Cardiac muscle cell (in vitro differentiated cells and primary cell): ENCODE results near the gene CINP. TPM values are rescaled to one million over a fixed set of nuclear protein-coding genes. Genes with fewer than 3 reads are reported as not detected.

Source experiments
- DNase-seq, 2 donors: peaks; one replicate each; pipeline versions ENCODE4 v3.0.0 to v3.0.0-alpha.2; 2010 to 2017; ENCODE audit warnings: low read depth in 1 of 2, low spot score in 1 of 2
- H3K27ac ChIP-seq: fragments of 200-600 bp; sonication (generic); 2 replicates; pipeline ENCODE4 v1.5.1; 2016
- H3K27me3 ChIP-seq: fragments of 200-600 bp; sonication (generic); 2 replicates; pipeline ENCODE4 v1.6.0; 2016; ENCODE audit warnings: control low read depth
- H3K36me3 ChIP-seq: fragments of 200-600 bp; sonication (generic); 2 replicates; pipeline ENCODE4 v1.5.1; 2016; ENCODE audit warnings: control low read depth
- H3K4me1 ChIP-seq: fragments of 200-600 bp; sonication (generic); 2 replicates; pipeline ENCODE4 v1.8.1; 2017; ENCODE audit warnings: low read depth, mild to moderate bottlenecking, mixed run types
- H3K4me3 ChIP-seq: fragments of 200-600 bp; sonication (generic); 2 replicates; pipeline ENCODE4 v1.5.1; 2016; ENCODE audit warnings: mild to moderate bottlenecking
- H3K9me3 ChIP-seq: fragments of 200-600 bp; sonication (generic); 2 replicates; pipeline ENCODE4 v1.5.1; 2017; ENCODE audit warnings: low read depth, mild to moderate bottlenecking, control low read depth
- polyA plus RNA-seq: library from polyadenylated mRNA; unstranded; fragments of >200 nt; fragmentation: Nextera tagmentation; extraction: Ambion mirVana; gene quantifications from 2 replicates; pipeline ENCODE4 v1.2.1, GENCODE V29; 2016
- total RNA-seq: library from RNA; depleted of rRNA; stranded (reverse); fragments of >200 nt; gene quantifications from 2 replicates; pipeline ENCODE4 v1.2.3, GENCODE V29; 2016
- TF ChIP-seq, protein P1 (sequence below): IDR thresholded peaks from 2 replicates; pipeline ENCODE4 v1.5.1; 2012; ENCODE audit warnings: low read depth, mild to moderate bottlenecking, low read length

CINP gene
- total and polyA plus RNA-seq, 2 experiments from 2014 or later, result 45.4 to 49.1 TPM

DNA sequence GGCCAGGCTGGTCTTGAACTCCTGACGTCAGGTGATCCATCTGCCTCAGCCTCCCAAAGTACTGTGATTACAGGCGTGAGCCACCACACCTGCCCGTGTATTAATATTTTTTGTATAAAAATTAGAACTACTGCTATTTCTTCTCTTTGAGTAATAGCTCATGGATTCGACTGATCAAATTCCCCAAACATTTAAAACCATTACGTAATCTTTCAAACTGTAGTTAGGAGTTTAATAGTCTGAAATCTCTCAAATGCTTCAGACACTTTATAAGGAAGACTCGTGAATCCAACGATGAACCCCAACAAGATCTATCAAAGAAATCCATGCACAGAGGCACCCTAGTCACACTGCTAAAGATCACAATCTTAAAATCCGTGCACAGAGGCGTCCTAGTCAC lies 16.1 kb upstream of the CINP start:
- no peak overlapping the region for H3K4me3 ChIP-seq
- no peak for DNase-seq
- TF ChIP-seq, protein P1, sequence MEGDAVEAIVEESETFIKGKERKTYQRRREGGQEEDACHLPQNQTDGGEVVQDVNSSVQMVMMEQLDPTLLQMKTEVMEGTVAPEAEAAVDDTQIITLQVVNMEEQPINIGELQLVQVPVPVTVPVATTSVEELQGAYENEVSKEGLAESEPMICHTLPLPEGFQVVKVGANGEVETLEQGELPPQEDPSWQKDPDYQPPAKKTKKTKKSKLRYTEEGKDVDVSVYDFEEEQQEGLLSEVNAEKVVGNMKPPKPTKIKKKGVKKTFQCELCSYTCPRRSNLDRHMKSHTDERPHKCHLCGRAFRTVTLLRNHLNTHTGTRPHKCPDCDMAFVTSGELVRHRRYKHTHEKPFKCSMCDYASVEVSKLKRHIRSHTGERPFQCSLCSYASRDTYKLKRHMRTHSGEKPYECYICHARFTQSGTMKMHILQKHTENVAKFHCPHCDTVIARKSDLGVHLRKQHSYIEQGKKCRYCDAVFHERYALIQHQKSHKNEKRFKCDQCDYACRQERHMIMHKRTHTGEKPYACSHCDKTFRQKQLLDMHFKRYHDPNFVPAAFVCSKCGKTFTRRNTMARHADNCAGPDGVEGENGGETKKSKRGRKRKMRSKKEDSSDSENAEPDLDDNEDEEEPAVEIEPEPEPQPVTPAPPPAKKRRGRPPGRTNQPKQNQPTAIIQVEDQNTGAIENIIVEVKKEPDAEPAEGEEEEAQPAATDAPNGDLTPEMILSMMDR, result no peak
- no peak overlapping the region for H3K27ac ChIP-seq
- no peaks in the 10 kb centered on the region for H3K4me1 ChIP-seq
- H3K27me3 ChIP-seq, result no peaks in the 10 kb centered on the region
- H3K9me3 ChIP-seq, result no peaks in the 10 kb centered on the region
- peaks cover 3% of the 10 kb centered on the region for H3K36me3 ChIP-seq

DNA sequence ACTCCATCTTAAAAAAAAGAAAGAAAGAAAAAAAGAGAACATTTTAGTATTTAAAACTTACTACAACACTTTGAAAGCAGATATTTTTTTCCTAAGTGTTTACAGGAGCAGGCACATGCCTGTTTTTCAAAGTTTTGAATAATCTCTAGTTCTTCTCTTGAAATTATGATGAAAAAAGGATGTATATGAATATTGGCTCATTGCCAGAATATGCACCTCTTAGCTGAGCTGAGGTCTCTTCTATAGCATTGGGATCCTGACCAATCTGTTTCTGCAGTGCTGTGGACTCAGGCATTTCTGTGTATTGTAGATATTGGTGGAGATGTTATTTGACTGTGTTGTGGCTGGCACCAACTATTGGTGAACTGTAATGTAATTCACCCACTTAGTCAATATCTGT lies 15.0 kb upstream of the CINP start:
- peaks cover 3% of the 10 kb centered on the region for H3K36me3 ChIP-seq
- H3K4me3 ChIP-seq, result no peak overlapping the region
- TF ChIP-seq, protein P1, result no peak
- H3K27ac ChIP-seq, result no peak overlapping the region
- no peaks in the 10 kb centered on the region for H3K27me3 ChIP-seq
- no peak for DNase-seq
- no peaks in the 10 kb centered on the region for H3K9me3 ChIP-seq
- H3K4me1 ChIP-seq, result no peaks in the 10 kb centered on the region

DNA sequence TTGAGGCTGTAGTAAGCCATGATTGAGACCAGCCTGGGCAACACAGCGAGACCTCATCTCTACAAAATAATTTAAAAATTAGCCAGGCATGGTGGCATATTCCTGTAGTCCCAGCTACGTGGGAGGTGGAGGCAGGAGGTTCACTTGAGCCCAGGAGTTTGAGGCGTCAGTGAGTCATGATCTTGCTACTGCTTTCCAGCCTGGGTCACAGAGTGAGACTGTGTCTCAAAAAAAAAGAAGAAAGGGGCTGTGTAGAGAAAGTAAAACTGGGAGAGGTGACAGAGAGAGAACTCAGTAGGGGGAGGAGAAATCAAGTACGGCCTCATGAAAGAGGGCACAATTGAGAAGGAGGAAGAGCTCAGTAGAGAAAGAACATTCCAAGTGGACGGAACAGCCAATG lies 12.4 kb upstream of the CINP start:
- H3K4me3 ChIP-seq, result no peak overlapping the region
- DNase-seq, result no peak
- TF ChIP-seq, protein P1, result no peak
- no peak overlapping the region for H3K27ac ChIP-seq
- no peaks in the 10 kb centered on the region for H3K27me3 ChIP-seq
- no peaks in the 10 kb centered on the region for H3K9me3 ChIP-seq
- no peaks in the 10 kb centered on the region for H3K4me1 ChIP-seq
- no peaks in the 10 kb centered on the region for H3K36me3 ChIP-seq

DNA sequence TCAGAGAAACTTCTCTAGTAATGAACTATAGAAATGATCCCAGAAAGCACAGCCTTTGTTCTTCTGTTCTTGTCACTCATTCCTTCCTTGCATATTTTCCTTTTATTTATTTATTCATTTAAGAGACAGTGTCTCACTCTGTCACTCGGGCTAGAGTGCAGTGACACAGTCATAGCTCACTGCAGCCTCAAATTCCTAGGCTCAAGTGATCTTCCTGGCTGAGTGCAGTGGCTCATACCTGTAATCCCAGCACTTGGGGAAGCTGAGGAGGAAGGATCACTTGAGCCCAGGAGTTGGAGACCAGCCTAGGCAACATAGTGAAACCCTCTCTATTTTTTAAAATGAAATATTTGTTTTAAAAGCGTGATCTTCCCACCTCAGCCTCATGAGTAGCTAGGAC lies 11.6 kb upstream of the CINP start:
- Histone ChIP-seq H3K27ac (no peak overlapping the region), H3K27me3 (no peaks in the 10 kb centered on the region), H3K9me3 (no peaks in the 10 kb centered on the region), H3K36me3 (no peaks in the 10 kb centered on the region), H3K4me3 (no peak overlapping the region), H3K4me1 (no peaks in the 10 kb centered on the region)
- TF ChIP-seq, protein P1, result no peak
- no peak for DNase-seq

DNA sequence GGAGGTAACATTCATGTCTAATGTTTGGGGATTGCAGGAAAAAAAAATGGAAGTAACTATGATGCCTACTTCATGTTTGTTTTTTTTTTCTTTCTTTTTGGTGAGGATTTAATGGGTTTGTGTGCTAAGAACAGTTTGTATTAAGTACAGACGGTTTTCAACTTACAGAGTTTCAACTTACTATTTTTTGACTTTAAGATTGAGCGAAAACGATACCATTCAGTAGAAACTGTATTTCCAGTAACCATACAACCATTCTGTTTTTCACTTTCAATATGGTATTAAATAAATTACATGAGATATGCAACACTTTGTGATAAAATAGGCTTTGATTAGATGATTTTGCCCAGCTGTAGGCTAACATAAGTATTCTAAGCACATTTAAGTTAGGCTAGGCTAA lies 10.4 kb upstream of the CINP start:
- Histone ChIP-seq H3K27ac (no peak overlapping the region), H3K4me1 (no peaks in the 10 kb centered on the region), H3K27me3 (no peaks in the 10 kb centered on the region), H3K9me3 (no peaks in the 10 kb centered on the region), H3K4me3 (no peak overlapping the region), H3K36me3 (no peaks in the 10 kb centered on the region)
- no peak for DNase-seq
- TF ChIP-seq, protein P1, result no peak

DNA sequence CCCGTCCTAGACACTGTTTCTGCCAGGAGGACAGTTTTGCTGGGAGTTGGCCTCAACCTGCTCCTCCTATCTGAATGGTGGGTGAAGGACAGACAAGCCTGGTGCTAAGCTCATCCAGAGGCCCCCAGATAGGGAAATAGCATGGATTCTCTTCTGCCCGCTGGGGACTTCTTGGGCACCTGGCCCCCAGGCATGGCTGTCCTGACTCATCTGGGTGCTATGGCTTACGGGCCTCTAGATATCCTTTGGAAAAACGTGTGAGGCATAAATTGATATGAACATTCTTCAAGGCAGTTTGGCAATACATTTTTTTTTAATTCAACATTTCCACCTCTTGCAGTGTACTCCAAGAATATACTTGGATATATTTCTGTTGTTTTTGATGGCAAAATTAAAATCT lies 8.7 kb upstream of the CINP start:
- H3K36me3 ChIP-seq, result no peaks in the 10 kb centered on the region
- H3K4me3 ChIP-seq, result no peak overlapping the region
- no peaks in the 10 kb centered on the region for H3K4me1 ChIP-seq
- no peaks in the 10 kb centered on the region for H3K9me3 ChIP-seq
- no peak overlapping the region for H3K27ac ChIP-seq
- DNase-seq, result no peak
- no peaks in the 10 kb centered on the region for H3K27me3 ChIP-seq
- TF ChIP-seq, protein P1, result no peak
